GM21717 (cell line): ENCODE measurements around the gene KCNMB3.
"Not testable (repeated sequence)": the region's sequence is repeated elsewhere in the genome, so short reads cannot be mapped to it uniquely, and the experiment has no call there.

Source experiments
- ATAC-seq: cut with Tn5 transposase; IDR thresholded peaks from one replicate; pipeline ENCODE4 v1.9.1; 2021; ENCODE audit warnings: mild to moderate bottlenecking, moderate library complexity; ENCODE audit not compliant: unreplicated experiment

The KCNMB3 gene

DNA sequence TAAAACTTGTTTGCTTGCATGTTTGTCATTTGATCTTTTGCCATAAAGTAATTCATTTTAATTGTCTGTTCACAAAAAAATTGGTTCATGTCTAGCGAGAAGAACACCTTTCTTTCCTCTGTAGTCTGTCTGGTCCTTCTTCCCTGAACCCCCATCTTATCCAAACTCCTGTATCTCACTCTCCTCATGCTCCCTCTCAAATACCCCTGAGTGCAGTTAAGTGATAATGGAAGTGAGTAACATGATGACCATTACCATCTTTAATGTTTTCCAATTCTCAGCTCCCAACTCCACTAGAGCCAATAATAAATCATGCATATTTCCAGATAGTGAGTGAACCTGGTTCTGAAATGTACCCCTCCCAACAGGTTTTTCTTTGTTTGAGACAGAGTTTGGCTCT is 14.2 kb upstream of the KCNMB3 start:
- no peak for ATAC-seq

DNA sequence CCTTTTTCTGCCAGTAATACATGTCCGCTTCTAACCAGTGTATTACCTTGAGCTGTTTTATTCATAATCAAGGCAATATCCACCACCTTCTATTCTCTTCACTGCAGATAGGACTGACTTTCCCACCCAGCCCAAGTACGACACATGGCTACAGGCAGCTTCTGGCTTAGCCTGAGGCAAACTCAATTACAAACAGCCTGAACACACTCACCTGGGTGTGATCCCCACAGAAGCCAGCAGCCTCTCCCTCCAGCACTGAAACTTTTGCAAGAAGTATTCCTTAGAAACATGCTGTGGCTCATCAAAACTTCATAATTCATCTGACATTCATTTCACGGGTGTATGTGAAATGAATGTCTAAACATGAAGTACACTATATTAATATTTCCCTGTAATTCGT is 13.5 kb upstream of the KCNMB3 start:
- no peak for ATAC-seq

DNA sequence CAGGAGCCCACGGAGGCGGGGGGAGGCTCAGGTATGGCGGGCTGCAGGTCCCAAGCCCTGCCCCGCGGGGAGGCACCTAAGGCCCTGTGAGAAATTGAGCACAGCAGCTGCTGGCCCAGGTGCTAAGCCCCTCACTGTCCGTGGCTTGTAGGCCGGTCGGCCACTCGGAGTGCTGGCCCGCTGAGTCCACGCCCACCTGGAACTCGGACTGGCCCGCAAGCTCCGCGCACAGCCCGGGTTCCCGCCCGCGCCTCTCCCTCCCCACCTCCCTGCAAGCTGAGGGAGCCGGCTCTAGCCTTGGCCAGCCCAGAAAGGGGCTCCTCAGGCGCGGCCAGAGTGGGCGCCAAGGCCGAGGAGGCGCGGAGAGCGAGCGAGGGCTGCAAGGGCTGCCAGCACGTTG is 12.2 kb upstream of the KCNMB3 start:
- ATAC-seq, result no peak

DNA sequence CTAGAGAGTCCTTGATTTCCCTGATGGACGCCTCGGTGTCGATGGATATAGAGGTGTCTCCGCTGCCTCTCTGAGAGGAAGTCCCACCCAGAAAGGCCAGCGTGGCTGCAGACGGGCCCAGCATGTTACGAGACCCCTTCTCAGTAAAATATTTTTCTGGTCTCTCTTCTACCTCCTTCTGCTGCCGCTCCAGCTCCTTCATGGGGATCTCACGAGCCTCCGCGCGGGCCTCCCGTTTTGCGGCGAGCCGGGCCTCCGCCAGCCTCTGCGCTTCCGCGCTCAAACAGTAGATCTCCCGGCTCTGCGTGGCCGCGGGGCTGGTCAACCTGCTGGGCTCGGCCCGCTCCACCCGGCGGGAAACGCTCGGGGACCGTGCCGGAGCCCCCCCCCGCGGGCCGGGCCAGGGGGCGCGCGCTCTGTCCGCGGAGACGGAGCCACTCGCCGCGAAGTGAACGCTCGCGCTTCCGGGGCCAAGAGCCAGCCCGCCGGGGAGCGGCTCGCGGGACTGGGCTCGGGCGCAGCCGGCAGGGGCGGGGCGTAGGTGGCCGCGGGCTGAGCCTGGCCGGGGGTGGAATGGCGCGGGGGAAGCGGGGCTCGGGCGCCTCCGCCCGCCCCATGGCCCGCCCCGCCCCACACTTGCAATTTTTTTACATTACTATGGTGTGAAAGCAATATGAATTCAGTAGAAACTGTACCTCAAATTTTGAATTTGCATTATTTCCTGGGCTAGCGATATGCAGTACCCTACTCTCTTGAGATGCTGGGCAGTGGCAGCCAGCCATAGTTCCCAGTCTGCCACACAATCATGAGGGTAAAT is 10.2 kb upstream of the KCNMB3 start:
- peak; percentile 86 for ATAC-seq

DNA sequence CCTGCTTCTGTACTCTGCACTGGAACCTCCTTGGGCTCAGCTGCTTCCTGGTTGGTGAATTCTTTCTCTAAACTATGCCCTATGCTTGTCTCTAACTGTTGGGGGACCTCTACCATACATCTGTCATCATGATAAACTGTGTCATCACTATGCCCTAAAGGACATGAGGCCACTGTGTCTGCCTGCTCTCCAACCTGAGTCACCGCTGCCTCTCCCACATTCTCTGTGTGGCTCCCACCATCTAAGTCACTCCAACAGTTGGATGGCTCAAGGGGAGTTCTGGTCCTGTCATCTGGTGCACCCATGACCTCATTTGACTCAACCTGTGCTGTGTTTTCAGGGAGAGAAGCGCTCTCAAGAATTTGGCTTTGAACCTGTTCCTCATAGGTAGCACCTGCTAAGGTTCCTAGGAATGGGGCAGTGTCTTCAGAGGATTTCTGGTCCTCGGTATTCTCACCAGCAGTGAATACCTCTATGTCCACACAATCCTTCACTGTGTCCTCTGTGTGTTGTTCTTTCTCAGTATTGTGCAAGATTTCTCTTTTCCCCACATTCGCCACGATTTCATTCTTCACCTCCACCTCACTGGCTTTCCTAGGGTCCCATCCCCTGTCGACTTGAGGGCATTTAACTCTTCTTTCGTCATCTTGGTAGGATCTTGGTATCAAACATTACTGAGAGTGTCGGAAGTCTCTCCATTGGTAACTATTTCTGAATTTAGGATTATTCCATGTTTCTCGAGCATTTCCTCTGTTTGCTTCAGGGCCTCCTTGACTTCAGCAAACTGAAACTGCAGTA is 9.2 kb upstream of the KCNMB3 start:
- ATAC-seq, result not testable (repeated sequence)

DNA sequence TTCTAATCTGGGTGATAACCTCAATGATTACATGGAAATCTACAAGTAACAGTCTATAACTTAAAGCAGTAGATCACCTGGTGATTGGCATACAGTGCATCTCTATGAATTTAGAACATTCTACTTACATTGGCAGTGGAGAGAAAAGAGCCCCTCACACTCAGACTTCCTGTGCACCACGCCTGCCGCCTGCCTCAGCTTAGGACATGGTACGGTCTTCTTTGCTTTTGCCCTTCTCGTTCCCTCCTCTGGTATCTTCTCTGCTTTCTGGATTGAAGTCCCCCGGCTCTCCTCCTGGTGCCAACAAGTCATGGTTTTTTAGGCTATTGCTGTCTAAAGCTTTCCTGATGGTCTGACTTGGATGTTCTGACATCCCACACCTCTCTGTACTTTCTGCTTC is 7.9 kb upstream of the KCNMB3 start:
- ATAC-seq, result no peak

DNA sequence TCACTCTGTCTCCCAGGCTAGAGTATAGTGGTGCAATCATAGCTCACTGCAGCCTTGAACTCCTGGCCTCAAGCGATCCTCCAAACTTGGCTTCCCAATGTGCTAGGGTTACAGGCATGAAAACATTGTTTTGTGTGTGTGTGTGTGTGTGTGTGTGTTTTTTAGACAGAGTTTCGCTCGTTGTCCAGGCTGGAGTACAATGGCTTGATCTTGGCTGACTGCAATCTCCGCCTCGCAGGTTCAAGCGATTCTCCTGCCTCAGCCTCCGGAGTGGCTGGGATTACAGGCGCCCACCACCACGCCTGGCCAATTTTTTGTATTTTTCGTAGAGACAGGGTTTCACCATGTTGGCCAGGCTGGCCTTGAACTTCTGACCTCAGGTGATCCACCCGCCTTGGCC is 6.8 kb upstream of the KCNMB3 start:
- not testable (repeated sequence) for ATAC-seq

DNA sequence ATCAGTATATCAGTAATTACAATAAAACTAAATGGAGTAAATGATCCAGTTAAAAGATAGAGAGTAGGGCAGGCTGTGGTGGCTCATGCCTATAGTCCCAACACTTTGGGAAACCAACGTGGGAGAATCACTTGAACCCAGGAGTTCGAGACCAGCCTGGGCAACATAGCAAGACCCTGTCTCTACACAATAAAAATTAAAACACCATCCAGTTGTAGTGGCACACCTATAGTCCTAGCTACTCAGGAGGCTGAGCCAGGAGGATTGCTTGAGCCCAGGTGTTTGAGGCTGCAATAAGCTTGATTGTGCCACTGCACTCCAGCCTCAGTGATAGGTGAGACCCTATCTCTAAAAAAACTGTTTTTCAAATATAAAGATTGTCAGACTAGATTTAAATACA is 5.9 kb upstream of the KCNMB3 start:
- ATAC-seq, result no peak

DNA sequence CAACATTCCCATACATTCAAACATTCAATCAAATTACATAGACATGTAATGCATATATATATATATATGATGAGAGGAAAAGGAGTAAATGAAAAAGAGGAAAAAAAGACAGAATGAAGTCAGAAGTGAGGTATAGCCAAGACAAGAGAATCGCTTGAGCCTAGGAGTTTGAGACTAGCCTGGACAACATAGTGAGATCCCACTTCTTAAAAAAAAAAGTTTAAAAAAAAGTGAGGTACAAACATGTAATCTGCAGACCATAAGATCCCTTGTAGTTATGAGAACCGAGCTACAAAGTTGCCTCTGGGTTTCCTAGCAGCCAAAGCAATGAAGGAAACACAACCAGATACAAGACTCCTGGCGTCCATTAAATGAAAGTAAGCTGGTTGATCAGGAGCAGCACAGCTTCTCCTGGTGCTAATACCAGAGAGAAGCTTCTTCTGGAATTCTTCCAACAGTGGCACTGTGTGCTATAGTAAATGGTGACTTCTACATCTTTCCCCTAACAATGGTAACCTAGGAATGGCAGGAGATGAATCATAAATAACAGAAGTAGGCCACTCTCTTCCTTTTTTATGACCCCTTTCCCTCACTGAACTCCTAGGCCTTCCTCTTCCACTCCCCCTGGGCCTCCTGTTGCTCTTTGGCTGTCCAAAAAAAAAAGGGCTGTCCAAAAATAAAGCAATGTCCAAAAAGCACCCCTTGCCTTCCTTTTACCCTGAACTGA is 3.5 kb downstream of the KCNMB3 start:
- no peak for ATAC-seq

DNA sequence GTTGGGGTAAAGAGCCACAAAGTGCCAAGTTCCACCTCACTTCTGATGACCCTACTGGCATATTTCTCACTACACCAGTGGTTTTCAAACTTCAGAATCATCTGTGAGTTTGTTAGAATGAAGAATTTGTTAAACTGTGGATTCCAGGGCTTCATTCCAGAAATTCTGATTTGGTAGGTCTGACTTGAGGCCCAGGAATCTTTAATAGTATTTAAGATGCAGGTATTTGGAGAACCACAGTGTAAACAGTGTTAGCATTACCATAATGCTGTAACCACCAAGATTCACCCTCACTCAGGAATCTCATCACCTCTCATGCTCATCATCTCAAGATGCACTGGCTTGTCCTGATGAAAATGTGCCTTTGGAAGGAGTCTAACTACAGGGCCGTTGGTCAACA is 6.0 kb downstream of the KCNMB3 start:
- no peak for ATAC-seq

DNA sequence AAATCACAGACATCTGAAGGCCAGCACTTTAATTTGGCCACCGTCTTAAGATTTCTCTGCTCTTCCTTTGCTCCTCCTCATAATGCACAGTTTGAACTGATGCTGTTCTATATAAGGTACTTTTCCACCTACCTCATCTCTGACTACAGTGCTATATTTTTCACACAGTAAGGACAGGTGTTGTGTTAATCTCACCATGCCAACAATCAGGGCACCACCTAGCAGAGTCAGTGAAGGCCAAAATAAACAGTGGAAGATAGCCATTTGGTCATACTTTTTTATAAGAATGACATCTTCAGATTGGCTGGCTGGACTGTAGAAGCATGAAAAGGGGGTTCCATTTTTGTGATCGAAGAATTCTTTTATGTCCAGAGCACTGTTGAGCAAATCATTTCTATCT is 8.1 kb downstream of the KCNMB3 start:
- not testable (repeated sequence) for ATAC-seq

DNA sequence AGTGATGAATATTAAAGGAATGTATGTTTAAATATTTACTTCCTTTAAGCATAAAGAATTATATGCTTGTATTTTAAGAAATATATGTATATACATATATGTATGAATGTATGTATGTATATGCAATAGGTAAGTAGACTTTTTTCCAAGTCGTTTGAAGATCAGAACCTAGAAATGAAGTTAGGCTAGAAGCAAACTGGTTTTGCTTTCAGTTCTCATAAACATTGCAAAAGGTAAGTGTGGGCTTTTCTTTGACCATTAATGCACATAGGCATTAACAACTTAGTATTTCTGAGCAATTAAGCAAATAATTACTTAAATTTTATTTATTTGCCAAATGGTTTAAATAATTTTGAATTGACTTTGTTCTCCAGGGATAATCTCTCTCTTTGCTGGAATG is 10.6 kb downstream of the KCNMB3 start:
- not testable (repeated sequence) for ATAC-seq

DNA sequence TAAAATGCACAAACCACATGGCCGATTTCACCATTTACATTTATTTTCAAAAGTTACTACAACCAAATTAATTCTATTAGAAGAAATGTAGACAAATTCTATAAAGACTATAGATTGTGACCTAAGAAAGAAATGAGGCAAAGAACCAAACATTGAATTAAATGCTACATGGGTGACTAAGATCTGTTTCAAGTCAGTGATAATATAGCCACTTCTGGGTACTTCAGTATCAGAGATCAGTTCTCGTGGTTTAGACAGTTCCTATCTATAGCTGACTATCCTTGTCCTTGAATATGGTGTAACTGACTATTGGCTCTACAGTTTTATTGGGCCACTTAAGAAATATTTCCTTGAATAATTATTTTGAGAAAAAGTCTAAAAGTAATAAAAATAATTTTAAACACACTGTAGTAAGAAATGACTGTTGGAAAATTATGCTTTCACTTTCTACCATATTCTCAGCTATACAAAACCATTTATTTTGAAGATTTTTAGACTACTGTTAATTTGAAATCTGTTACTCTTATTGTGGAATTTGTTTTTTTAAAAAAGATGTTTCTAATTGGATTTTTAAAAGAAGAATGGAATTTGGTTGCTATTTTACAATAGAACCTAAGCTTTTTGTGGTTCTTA is 14.1 kb downstream of the KCNMB3 start:
- peak; percentile 75 for ATAC-seq

DNA sequence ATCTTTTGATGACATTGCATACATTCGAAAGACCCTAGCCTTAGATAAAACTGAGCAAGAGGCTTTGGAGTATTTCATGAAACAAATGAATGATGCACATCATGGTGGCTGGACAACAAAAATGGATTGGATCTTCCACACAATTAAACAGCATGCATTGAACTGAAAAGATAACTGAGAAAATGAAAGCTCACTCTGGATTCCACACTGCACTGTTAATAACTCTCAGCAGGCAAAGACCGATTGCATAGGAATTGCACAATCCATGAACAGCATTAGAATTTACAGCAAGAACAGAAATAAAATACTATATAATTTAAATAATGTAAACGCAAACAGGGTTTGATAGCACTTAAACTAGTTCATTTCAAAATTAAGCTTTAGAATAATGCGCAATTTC is 16.7 kb downstream of the KCNMB3 start:
- ATAC-seq, result no peak

DNA sequence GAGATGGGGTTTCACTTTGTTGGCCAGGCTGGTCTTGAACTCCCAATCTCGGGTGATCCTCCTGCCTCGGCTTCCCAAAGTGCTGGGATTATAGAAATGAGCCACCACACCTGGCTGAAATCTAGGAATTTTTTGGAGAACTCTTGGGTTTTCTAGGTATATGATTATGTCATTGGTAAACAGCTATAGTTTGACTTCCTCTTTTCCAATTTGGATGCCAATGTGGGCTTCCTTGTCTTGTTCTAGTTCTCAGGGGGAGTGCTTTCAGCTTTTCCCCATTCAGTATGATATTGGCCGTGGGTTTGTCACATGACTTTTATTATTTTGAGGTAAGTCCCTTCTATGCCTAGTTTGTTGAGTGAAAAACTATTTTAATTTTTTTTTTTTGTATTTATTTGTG is 17.9 kb downstream of the KCNMB3 start:
- ATAC-seq, result no peak

DNA sequence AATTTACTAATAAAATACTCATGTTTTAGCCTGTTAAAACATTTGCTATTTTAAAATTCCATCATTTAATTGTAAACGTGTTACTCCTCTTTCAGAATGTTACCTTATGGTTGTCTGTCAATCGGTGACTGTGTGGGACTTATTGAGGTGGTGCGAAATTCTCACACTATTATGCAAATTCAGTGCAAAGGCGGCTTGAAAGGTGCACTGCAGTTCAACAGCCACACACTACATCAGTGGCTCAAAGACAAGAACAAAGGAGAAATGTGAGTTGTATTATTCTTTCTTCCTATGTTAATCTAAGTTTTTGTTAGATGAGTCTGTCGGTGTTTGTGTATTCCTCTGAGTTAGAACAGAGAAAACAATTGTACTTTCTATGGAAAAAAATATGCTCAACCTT is 21.7 kb downstream of the KCNMB3 start:
- peak; percentile 56 for ATAC-seq

DNA sequence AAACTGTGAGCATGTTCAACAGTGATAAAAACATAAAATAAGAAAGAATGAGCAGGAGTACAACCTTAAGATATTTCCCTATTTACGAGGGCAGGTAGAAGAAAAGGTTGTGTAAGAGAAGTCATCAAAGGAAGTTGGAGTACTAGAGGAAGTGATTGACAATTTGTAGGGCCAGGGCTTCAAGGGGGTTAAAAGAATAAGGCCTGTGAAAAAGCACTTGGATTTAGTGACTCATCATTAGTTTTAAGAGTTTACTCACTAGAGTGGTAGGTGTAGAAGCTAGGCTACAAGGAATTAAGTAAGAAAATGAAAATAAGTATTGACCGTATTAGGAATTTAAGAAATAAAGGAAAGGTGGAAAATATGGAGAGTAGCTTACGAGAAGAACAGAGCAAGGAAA is 23.6 kb downstream of the KCNMB3 start:
- no peak for ATAC-seq

DNA sequence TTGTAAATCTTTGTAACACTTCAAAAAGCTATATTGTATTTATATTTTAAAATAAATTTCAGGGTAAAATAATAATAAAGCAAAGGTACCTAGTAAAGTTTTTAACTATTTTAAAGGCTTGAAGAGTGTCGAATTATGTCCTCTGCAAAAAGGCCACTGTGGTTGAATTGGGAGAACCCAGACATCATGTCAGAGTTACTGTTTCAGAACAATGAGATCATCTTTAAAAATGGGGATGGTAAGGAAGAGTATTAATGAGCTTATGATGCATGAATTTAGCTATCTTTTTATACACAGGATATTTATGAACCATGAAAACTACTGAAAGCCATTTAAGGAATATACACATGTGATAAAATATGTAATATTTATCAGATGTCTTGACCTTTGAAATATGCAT is 26.3 kb downstream of the KCNMB3 start:
- no peak for ATAC-seq

DNA sequence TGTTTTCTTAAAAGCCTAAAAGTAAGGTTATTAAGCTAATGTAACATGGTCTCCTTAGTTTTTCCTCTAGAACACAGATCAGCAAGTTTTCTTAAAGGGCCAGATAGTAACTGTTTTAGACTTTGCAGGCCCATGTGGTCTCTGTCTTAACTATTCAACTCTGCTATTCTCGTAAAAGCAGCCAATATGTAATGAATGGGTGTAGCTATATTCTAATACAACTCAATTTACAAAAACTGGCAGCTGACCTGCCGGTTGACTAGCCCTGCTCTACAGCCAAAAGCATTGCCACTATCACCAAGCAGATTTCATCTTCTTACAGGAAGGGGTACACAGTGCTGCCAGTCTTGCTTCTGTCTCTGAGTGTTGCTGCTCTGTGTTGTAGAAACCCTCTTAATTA is 27.4 kb downstream of the KCNMB3 start:
- no peak for ATAC-seq

DNA sequence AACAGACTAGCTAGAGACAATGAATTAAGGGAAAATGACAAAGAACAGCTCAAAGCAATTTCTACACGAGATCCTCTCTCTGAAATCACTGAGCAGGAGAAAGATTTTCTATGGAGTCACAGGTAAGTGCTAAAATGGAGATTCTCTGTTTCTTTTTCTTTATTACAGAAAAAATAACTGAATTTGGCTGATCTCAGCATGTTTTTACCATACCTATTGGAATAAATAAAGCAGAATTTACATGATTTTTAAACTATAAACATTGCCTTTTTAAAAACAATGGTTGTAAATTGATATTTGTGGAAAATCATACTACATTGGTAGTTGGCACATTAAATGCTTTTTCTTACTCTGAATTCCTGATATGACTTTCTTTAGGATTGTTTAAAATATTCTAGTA is 32.7 kb downstream of the KCNMB3 start:
- ATAC-seq, result not testable (repeated sequence)

DNA sequence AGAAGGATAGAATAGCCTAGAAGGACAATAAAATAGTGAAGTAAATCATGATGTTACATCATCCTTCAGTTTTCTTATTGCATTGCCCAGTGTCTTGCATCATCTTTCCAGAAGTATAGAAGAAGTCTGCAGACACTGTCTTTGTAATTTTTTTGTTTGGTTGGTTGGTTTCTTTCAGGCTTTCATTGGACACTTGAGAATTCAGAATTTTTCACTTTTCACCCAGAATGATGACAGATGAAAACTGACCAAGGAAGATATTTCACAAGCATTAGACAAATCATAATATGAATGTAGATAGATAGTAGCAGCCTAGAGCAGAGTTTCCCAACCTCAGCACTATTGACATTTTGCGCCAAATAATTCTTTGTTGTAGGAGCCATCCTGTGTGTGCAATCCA is 35.4 kb downstream of the KCNMB3 start:
- ATAC-seq, result not testable (repeated sequence)
